Right renal pelvis (tissue), 4 donors: ENCODE results near the gene C11orf42. TPM values are rescaled to one million over a fixed set of nuclear protein-coding genes. Genes with fewer than 3 reads are reported as not detected.

Source experiments
- DNase-seq, 4 donors: peaks; one replicate each; pipeline ENCODE4 v3.0.0-alpha.2; 2013; ENCODE audit warnings: low read depth in 4 of 4, low spot score in 3 of 4, missing footprints in 1 of 4
- polyA plus RNA-seq, 4 donors: library from polyadenylated mRNA; unstranded; fragments of 120-200 nt; gene quantifications; one replicate each; pipeline ENCODE4 v1.2.1, GENCODE V29; 2013; ENCODE audit not compliant: insufficient read length in 4 of 4

The C11orf42 gene, protein sequence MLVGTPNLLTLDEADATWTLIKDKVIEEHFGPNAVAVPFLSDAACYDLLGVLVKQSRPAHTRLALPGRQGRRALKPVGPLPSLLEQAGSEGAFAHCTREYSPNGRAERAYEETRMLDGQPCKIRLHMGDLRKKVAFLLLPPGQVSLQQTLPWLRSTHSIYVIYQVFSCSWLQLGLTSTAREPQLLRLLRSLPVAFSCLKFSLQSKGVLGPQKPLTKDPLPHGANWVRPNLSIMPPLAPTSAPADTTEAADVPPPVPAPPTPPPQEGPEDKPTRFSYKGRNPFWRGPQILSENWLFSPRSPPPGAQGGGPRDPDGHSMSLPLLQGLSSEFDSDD
- polyA plus RNA-seq: 1 to 10 TPM in 1 of 4 donors, under 1 TPM in 3; 0.70 to 1.2 (median 0.84) TPM

DNA sequence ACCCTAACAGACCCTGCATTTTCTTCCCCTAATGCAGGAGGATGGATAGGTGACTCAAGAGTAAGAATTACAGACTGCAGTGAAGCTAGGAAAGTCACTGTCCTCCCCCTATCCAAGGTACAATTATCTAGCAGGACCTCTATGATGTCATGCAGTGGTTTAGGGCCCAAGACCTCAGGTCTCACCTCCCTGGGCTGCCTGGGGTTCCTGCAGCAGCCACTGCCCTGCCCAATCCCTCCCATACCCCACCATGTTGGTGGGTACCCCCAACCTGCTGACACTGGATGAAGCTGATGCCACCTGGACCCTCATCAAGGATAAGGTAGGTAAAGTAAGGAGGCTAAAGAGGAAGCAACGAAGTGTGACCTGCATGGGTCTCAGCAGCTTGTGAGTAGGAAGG, at the start of gene C11orf42:
Gene C11orf42 (plus strand): TSS at position 192 of the 400 bp plus-strand sequence. CDS start 59 bp downstream, at position 251.
- DNase-seq: no peak

DNA sequence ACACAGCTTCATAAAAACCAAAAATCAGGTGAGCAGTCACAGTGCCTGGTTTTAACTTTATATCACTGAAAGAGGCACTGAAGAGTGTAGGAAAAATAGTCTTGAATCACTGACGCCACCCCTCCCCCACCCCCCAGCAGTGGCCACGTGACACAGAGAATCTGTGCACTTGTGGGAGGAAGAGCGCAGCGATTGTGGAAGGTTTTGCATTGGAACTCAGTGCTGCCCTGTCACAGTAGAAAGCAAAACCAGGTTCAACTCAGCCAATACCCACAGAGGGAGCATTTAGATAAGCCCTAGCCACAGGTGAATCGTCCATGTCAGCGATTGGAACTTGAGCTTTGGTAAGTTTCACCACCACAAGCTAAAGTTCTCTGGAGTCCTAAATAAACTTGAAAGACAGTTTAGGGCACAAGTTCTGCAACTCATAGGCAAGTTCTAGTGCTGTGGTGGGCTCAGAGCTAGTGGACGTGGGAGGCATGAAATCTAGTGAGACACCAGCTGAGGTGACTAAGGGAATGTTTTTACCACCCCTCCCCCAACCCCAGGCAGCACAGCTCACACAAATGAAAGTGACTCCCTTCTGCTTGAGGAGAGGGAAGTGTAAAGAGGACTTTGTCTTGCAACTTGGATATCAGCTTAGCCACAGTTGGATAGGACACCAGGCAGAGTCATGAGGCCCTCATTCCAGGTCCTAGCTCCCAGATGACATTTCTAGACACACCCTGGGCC, 48.6 kb upstream of the C11orf42 start:
- no peak for DNase-seq

- DNase-seq: no peak
These were observed 35.1 kb upstream of the C11orf42 start, which contains the start of gene OR52B2 for GRCh38 chr11:6170226-6170625. Gene OR52B2 (minus strand): TSS chr11:6170326. CDS start chr11:6170326, 0 bp downstream.

GRCh38 chr11:6175440-6175839, 29.9 kb upstream of the C11orf42 start:
- no peak for DNase-seq

DNA sequence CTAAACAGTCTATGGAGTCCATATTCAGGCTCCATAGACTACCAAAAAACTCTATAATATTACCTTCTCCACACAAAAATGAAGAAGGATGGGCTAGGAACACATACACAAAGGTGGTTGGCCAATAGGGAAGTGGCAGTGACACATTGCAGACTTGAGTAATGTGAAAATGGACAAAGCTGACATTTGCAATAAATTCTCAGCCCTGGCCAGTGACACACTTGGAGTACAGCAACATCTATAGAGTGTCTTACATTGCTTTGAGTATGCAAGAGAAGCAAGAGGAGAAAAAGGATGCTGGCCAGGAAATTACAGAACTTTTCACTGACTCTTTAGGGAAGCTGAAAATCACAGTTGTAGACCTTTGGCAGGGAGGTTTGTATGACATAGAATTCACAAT, 13.6 kb upstream of the C11orf42 start:
- no peak for DNase-seq

GRCh38 chr11:6194065-6194581, 11.2 kb upstream of the C11orf42 start:
- no peak for DNase-seq

DNA sequence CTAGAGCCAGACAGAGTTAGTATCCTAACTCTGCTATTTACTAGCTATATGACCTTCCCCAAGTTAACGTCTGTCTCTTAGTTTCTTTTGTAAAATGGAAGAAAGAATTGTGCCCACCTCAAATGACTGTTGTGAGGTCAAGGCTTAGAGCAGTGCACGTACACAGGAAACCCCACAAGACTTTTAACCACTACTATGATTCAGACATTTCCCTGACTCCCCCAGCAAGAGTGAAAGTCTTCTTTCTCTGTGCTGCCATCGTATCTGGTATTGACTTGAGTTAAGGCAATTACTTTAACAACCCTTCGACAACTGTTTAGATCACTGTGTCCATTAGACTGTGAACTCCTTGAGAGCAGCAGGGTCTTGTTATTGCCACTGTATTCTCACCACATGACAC, 9.0 kb upstream of the C11orf42 start:
- no peak for DNase-seq

GRCh38 chr11:6197466-6198200, 7.7 kb upstream of the C11orf42 start:
- no peak for DNase-seq

- DNase-seq: no peak
These were observed 6.1 kb upstream of the C11orf42 start, which contains the start of gene OR52W1 for GRCh38 chr11:6199174-6199810. Gene OR52W1 (plus strand): TSS chr11:6199224. CDS start chr11:6199224, 0 bp downstream.

- DNase-seq: no peak
These were observed 4.4 kb upstream of the C11orf42 start for GRCh38 chr11:6200975-6201374.

GRCh38 chr11:6201481-6201880, 3.9 kb upstream of the C11orf42 start:
- DNase-seq: no peak

GRCh38 chr11:6202041-6202440, 3.3 kb upstream of the C11orf42 start:
- no peak for DNase-seq

DNA sequence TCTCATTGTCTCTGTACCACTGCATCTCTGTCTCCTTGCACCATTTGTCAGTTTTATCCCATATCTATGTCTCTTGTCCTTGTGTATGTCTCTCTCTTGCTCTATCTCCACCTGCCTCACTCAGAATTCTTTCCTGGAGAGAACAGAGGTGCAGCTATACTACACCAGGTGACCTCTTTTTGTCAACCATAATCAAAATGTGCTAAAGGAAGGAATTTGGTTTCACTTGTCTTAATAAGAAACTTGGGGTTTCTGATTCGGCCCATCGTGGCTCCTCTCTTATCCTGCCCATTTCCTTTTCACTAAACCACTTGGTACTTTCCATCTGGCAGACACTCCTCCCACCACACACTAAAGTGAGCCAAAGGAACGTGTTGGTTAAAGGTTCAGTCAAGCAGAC, 2.0 kb upstream of the C11orf42 start:
- no peak for DNase-seq

- no peak for DNase-seq
These were observed 651 bp upstream of the C11orf42 start for GRCh38 chr11:6204706-6205105.

DNA sequence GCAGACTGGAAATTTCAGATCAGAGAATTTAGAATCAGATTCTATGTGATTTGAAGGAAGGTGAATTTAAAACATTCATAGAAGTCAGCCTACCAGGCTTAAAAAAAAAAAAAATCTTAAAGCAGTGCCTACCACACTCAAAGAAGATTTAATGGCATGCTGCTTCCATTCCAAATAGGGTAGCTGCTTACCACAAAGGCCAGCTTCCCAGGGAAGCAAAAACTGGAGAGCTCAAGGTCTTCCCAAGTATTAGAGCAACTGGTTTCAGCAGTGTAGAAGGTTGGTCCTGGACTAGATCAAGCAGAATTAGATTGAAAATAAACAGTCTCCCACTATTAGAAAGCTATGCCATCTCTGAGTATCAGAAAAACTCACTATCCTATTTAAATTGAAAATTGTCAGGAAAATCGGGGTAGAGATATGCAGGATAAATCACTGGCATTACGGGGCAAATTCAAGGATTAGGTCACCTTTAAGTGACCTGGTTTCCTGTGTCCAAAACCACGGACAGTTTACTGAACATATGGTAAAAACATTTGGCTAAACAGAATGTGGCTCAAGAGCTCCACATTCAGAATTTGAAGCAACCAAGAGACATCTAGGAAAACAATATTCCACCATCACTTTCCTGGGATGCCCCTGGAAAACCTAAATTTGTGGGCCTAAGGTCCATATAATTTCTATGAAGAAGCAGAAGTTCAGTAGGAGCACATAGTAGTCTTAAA, 1.3 kb downstream of the C11orf42 start:
- no peak for DNase-seq

- no peak for DNase-seq
These were observed 4.4 kb downstream of the C11orf42 start for GRCh38 chr11:6209801-6210200.

- DNase-seq: no peak
These were observed 5.1 kb downstream of the C11orf42 start for GRCh38 chr11:6210274-6210955.

DNA sequence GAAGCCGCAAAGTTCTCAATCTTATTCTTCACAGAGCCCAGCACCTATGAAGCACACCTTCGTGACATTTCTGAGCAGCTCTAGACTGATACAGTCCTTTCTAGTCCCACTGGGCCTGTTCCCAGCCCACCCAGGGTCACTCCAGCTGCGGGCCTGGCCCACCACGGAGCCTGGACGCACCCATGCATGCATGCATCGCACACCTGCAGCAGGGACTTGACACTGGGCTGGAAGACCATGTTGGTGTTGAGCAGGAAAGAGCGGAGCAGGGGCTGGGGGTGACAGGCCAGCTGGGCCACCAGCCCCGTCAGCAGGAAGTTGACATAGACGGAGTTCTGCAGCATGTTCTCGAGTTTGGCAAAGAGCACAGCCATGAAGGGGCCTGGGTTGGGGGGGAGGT, 9.2 kb downstream of the C11orf42 start:
- no peak for DNase-seq

DNA sequence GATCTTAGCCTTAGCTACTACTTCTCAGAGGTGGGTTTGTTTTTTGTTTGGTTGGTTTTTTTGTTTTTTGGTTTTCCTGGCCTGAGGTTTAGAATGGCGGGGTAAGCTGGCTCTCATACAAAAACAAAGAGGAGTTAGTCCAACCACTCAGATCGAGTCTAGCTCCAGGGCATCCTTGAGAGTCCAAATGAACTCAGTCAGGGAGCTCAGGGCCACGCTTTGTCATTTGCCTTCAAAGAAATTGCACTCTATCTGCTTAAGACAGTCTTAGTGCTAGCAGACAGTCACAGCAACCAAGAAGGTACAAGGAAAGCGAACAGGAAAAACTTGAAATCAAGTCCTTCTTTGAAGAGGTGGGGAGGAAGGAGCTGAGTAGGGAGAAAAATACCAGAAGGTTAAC, 11.1 kb downstream of the C11orf42 start:
- DNase-seq: no peak
